T-helper 1 cell (primary cell): ENCODE data around the gene CNNM2.
"Not testable (repeated sequence)": the region's sequence is repeated elsewhere in the genome, so short reads cannot be mapped to it uniquely, and the experiment has no call there.

Experiments used
- DNase-seq, 5 donors: peaks; one replicate each; pipeline ENCODE4 v3.0.0-alpha.2; 2012 to 2020

Gene CNNM2

GRCh38 chr10:102927311-102928010 lies 9.4 kb downstream of the CNNM2 start:
- no peak for DNase-seq

DNA sequence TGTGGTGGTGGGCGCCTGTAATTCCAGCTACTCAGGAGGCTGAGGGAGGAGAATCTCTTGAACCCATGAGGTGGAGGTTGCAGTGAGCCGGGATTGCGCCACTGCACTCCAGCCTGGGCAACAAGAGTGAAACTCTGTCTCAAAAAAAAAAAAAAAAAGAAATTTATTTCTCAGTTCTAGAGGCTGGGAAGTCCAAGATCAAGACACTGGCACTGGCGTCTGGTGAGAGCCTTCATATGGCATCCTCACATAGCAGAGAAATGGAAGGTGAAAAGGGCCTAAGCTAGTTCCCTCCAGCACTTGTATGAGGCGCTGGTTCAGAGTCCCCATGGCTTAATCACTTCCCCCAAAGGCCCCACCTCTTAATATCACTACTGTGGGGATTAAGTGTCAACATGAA lies 10.3 kb downstream of the CNNM2 start:
- not testable (repeated sequence) for DNase-seq

DNA sequence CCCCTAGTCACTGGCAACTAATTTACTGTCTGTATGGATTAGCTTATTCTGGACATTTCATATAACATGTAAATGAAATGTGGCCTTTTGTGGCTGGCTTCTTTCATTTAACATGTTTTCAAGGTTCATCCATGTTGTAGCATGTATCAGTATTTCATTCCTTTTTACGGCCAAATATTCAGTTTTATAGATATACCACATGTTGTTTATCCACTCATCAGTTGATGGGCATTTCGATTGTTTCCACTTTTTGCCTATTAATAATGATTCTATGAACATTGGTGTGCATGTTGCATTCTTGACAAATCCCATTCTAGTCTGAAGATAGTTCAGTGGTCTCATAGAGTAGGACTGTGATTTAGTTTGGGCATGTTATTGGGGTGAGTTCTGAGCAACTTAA lies 12.6 kb downstream of the CNNM2 start:
- no peak for DNase-seq

- no peak for DNase-seq
These were observed 13.5 kb downstream of the CNNM2 start for GRCh38 chr10:102931643-102932042.

DNA sequence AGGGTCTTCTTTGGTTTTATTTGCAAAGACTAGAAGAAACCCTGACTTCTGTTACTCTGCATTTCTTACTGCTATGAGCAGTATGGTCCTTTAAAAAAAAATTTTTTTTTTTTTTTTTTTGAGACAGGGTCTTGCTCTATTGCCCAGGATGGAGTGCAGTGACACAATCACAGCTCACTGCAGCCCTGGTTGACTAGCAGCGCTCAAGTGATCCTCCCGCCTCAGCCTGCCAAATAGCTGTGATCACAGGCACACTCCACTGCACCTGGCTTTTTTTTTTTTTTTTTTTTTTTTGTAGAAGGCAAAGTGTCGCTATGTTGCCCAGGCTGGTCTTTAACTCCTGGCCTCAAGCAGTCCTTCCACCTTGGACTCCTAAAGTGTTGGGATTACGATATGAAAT lies 17.4 kb downstream of the CNNM2 start:
- no peak for DNase-seq

DNA sequence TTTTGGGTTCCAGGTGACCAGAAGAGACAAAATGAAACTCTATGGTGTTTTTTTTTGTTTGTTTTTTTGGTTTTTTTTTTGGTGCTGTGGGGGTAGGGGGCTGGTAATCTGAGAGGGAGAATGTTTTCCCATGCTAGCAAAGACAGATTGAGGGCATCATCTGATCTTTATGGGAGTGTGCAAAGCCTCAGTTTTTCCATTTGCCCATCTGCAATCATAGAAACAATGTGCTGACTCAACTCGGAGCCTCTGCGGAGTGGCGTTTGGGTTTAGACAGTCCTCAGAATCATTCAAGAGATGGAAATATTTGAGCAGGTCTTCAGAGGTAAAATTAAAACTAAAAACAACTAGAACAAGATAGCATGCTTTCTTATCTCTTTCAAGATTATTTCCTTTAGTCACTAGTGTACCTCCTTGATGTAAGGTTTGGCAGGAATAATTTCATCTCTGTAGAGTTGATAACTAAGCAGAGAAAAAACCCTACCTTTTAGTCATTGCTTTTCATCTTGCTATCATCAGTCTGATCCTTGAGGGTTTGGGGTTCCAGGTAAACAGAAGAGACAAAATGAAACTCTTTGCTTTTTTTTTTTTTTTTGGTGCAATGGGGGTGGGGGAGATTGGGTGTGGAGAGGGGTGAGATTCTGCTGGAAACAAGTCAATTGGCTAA lies 18.0 kb downstream of the CNNM2 start:
- DNase-seq: no peak

GRCh38 chr10:102941401-102941800 lies 23.3 kb downstream of the CNNM2 start:
- DNase-seq: no peak

DNA sequence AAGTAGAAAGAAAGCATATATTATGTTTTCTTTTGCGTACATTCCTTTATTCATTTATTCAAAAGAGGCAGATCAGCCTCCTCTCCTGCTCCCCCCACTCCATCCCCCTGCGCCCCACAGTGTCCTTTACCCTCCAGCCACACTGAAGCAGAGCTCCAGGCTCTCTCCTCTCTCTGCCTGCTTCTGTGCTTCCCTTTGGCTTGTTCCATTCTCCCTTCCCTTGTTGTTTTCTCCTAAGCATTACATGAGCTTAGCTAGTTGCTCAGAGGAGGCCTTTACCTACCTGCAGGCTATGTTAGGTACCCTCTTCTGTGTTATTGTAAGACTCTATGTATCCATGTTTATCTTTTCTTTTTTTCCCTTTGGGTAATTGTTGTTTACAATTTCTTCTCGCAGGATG lies 27.4 kb downstream of the CNNM2 start:
- no peak for DNase-seq

- DNase-seq: no peak
These were observed 27.9 kb downstream of the CNNM2 start for GRCh38 chr10:102945962-102946361.

DNA sequence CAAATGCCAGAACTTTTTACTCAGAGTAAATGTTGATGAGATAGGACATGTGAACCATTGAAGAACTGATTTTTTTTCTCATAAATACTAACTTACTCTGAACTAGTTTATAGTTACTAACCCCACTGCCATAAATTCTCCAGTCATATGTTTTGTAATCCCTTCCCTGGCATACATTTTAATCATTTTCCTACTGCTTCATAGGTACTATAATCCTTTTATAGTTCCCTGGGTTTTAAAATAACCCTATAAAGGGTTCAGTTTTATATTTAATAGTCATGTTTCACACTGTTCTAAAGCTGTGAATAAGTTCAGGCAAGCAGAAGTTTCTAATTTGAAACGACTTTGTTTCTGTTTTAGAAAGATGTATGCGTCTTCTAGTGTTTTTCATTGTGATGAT lies 28.9 kb downstream of the CNNM2 start:
- DNase-seq: no peak

GRCh38 chr10:102948176-102948575 lies 30.1 kb downstream of the CNNM2 start:
- no peak for DNase-seq

DNA sequence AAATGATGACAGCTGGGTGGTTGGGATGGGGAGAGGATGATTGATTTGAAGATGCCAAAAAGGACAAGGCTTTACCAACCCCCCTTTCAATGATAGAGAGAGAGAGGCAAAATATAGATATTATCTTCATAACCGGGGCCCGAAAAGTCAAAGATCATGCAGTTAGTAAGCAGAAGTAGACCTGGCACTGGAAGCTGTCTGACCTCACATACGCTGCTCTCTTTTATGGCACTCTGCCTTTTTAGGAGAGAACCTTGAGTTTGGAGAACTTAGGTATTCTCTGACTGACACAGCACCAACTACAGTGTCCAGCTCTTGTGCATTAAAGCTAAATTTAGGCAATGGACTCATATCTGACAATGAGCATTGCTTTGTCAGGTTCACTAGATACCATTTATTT lies 30.7 kb downstream of the CNNM2 start:
- DNase-seq: no peak

DNA sequence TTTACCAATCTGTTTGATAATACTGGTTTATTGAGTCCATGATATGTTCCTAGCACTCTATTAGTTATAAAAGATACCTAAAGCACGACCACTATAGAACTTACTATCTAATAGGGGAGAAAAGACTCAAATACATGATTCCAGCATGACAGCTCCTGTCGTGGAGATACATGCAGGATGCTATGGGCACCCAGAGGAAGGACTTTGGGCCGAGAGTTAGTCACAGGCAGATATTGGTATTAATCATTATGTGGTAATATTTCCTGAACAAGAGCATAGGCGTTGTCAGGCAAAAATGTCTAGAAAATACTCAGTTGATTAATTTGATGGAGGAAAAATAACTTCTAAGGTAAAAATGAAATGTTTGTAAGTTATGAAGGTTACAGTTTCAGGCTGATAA lies 31.8 kb downstream of the CNNM2 start:
- DNase-seq: no peak

- DNase-seq: no peak
These were observed 33.2 kb downstream of the CNNM2 start for GRCh38 chr10:102951316-102951715.

DNA sequence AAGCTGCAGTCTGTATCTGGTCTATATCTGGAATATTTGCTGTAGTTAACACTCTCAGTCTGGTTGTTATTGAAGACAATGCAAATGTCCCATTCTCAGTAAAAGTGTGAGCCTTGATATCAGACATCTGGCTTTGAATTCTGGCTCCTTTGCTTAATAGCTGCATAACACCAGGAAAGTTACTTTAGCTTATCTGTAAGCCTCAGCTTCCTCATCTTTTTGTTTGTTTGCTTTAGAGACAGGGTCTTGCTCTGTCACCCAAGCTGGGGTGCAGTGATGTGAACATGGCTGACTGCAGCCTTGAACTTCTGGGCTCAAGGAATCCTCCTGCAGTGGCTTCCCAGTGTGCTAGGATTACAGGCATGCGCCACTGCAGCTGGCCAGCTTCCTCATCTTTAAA lies 41.3 kb downstream of the CNNM2 start:
- DNase-seq: no peak

DNA sequence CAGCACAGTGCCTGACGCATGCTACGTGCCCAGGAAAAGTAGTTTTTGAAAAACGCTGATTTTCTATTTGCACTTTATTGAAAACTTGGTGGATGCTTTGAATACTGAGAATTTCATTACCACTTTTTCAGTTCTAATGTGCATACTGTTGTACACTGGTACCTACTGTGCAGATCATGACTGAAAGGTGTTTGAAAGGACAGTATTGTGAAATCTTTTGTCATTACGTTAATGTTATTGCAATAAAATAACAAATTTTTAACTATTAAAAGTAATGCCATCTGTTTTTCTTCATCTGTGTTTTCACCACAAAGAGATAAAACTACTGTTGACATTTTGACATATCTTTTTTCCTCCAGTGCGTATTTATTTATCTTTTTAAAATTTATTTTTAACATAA lies 42.1 kb downstream of the CNNM2 start:
- no peak for DNase-seq

DNA sequence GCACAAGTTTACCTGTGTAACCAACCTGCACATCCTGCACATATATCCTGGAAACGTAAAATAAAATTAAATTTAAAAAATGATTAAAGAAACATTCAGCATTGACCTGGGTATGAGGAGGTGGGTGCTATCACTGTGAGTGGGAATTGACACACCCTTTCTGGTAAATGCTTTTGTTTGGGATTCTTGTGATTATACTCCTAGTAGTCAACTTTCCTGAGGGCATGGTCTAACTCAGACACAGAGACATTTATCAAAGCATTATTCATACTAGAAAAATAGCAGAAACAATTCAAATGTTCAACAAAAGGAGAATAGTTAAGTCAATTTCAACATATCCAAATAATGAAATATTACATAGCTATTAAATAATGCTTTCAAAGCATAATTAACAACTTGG lies 44.2 kb downstream of the CNNM2 start:
- no peak for DNase-seq

GRCh38 chr10:102962951-102963755 lies 45.1 kb downstream of the CNNM2 start:
- DNase-seq: no peak

DNA sequence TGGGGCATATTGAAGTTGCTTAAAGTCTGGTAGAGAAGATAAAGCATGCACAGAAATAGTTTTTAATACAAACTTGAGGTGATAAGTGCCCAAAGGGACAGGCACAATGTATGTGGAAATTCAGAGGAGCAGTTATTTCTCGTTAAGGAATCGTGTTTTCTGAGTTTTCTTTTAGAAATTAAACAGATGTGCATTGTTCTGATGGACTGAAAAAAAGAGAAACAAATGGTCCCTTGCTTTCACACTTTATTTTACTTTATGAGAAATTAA lies 45.6 kb downstream of the CNNM2 start:
- no peak for DNase-seq

- not testable (repeated sequence) for DNase-seq
These were observed 46.0 kb downstream of the CNNM2 start for GRCh38 chr10:102964064-102964463.

DNA sequence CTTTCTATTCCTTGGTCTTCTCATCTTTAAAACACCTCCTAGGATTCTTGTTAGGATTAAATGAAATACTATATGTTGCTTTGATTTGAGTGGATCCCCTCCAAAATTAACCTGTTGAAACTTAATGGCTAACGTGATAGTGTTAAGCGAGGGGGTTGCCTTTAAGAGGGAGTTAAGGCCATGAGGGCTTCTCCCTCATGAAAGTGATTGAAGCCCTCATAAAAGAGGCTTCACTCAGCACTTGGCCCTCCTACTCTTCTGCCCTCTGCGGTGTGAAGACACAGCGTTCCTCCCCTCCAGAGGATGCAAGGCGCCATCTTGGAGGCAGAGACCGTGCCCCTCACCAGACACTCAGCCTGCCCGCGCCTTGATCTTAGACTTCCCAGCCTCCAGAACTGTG lies 46.6 kb downstream of the CNNM2 start:
- DNase-seq: no peak

DNA sequence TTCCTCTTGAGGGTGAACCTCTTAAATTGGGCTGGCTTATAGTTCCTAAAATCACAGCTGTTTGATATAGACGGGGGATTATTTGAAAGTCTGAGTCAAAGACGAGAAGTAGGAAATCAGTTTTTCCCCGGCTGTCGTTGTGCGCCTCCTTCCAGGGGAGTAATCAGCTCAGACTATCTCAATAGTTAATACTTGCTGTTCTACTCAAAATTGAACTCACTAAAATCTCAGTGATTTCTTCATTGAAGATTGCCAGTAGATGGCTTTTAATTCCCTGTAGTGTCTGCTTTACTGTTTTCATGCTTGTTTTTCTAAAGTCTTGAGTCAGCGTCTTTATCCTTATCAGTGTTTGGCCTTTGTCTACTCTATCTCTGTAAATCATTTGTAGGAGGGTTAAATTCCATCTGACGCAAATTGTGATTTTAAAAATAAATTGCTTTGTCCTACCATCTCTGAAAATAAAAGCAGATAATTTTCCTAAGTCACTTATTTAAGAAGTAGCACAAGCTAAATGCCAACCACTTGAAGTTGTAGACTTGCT lies 47.3 kb downstream of the CNNM2 start:
- DNase-seq: no peak

GRCh38 chr10:102967123-102967522 lies 49.0 kb downstream of the CNNM2 start:
- no peak for DNase-seq
